ENCODE measurements around the gene CEPT1.

DNA sequence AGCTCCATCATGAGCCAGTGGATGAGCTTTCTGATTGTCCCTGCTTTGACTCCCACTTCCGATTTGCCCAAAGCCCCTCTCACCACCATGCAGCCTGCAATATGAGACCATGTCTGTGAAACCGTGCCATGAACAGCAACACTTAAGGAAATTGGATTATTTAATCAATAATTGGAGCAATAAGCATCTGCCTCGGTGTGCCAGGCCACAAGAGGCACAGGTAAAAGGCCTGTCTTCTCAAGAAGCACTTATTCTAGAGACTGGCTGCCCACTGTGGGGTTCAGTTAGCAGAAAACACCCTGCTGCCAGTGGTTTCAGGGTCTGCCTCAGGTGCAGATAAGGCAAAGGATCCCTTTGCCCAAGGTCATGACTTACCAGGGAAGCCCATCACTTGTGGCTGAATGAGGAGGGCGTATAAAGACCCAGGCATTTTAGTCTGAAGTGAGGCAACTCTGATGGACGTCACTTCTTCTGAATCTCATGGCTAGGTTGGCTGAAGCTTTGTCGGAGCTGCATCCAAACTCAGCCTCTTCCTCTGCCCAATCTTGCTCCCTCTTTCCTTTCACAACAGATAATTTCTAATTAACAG lies 80.4 kb downstream of the CEPT1 start:
- TF ChIP-seq SPI1 (IDR thresholded peaks at IDR 0.05; ENCODE audit: low read depth, low read length) (no peak), TAF1 (IDR thresholded peaks at IDR 0.05; ENCODE audit: low read depth, low read length) (no peak), POLR2A (IDR thresholded peaks at IDR 0.05; ENCODE audit: low read depth, low read length) (peak; percentile 8; the same call in 1 of the 2 replicates), POLR2AphosphoS5 (IDR thresholded peaks at IDR 0.05; ENCODE audit: low read depth, low read length) (0 out of 2 replicates have a peak, but pooled peaks have one; percentile 11), PAX5 (IDR thresholded peaks at IDR 0.05; ENCODE audit: insufficient read depth, low read length, severe bottlenecking) (no peak)

Measured in GM12891 (cell line).